ENCODE data around the gene RERE.

The RERE gene

DNA sequence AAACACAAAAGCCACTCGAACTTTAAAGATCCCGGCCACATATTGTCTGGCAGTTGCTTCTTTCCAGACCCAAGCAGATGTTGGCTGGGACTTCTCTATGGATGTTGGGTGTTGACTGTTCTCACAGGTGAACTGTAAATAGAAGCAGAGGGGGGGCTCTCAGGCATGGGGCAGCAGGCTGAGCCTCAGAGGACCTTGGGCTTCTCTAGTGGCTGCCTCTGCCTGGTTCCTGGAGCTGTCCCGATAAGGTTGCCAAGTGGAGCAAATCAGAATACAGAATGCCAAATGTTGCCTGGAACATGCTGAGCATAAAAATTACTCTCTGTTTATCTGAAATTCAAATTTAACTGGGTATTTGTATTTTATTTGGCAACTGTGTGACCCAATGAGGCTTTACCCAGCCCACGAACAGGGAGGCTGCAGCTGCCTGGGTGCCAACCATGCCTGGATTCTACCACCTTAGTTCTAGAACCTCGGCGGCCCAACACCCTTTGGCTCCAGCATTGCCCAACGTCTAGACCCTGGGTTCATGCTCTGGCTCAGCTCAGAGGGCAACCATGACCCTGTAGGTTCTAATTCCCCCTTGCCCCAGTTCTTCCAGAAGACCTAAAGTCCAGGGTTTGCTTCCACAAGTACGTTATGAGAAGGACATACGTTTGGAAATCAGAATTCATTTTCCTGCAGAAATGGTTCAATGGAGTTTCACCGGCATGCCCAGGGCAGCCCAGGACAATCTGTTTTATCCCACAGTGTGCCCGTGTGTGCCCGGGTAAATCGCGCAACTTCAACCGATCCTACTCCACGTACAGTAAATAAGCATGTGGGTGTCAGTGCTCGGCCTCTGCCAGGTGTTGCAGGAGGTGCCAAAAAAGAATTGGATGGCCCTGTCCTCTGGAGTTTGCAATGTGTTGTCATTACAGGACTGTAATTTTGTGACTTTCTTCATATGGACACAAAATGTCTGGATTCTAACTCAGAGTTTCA, 504.9 kb downstream of the RERE start:
- H3K9me3 ChIP-seq (ENCODE audit: control insufficient read depth, low read length): no peaks in the 10 kb centered on the region
- H3K27ac ChIP-seq (ENCODE audit: insufficient read depth, low read length, poor library complexity, severe bottlenecking): no peak overlapping the region
- DNase-seq: no peak
- no peak overlapping the region for H3K4me3 ChIP-seq (ENCODE audit: insufficient read depth, low read depth, low read length, poor library complexity, severe bottlenecking)
- peaks cover 8% of the 10 kb centered on the region for H3K27me3 ChIP-seq (replicated peaks; ENCODE audit: control insufficient read depth, insufficient read depth, low read length, poor library complexity, severe bottlenecking)
- H3K36me3 ChIP-seq (ENCODE audit: control insufficient read depth, insufficient read depth, low read length): no peaks in the 10 kb centered on the region
- H3K4me1 ChIP-seq (ENCODE audit: control insufficient read depth, insufficient read depth, low read length, poor library complexity, severe bottlenecking): peaks cover 3% of the 10 kb centered on the region

DNA sequence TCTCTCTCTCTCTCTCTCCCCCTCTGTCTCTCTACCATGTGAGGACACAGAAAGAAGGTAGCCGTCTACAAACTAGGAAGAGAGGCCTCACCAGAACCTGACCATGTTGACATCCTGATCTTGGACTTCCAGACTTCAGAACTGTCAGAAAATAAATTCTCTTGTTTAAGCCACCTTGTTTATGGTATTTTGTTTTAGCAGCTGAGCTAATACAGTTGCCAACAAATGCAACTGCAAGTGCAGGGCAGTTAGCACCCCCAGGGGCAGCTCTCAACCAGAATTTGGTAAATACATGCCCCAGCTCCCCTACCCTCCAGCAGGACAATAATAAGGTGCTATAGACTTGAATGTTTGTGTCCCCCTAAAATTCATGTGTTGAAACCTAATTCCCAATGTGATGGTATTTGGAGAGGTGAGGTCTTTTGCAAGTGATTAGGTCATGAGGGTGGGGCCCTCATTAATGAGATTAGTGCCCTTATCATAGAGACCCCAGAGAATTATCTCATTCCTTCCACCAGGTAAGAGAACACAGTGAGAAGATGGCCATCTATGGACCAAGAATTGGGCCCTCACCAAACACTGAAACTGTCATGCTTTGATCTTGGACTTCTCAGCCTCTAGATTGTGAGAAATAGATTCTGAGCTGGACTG, 506.2 kb downstream of the RERE start:
- H3K4me3 ChIP-seq (ENCODE audit: insufficient read depth, low read depth, low read length, poor library complexity, severe bottlenecking): no peak overlapping the region
- DNase-seq: no peak
- H3K9me3 ChIP-seq (ENCODE audit: control insufficient read depth, low read length): no peaks in the 10 kb centered on the region
- H3K4me1 ChIP-seq (ENCODE audit: control insufficient read depth, insufficient read depth, low read length, poor library complexity, severe bottlenecking): no peaks in the 10 kb centered on the region
- H3K36me3 ChIP-seq (ENCODE audit: control insufficient read depth, insufficient read depth, low read length): no peaks in the 10 kb centered on the region
- H3K27me3 ChIP-seq (replicated peaks; ENCODE audit: control insufficient read depth, insufficient read depth, low read length, poor library complexity, severe bottlenecking): peaks cover 8% of the 10 kb centered on the region
- H3K27ac ChIP-seq (ENCODE audit: insufficient read depth, low read length, poor library complexity, severe bottlenecking): no peak overlapping the region

DNA sequence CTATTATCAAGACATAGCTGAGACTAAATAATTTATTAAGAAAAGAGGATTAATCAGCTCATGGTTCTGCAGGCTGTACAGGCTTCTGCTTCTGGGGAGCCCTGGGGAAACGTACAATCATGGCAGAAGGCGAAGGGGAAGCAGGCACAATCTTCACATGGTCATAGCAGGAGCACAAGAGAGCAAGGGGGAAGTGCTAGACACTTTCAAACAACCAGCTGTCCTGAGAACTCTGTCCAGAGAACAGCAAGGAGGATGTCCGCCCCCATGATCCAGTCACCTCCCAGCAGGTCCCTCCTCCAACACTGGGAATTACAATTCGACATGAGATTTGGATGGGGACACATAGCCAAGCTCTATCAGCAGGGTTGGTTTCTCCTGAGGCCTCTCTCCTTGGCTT, 509.8 kb downstream of the RERE start:
- DNase-seq: no peak
- H3K27ac ChIP-seq (ENCODE audit: insufficient read depth, low read length, poor library complexity, severe bottlenecking): no peak overlapping the region
- no peaks in the 10 kb centered on the region for H3K27me3 ChIP-seq (replicated peaks; ENCODE audit: control insufficient read depth, insufficient read depth, low read length, poor library complexity, severe bottlenecking)
- H3K36me3 ChIP-seq (ENCODE audit: control insufficient read depth, insufficient read depth, low read length): no peaks in the 10 kb centered on the region
- no peaks in the 10 kb centered on the region for H3K9me3 ChIP-seq (ENCODE audit: control insufficient read depth, low read length)
- no peak overlapping the region for H3K4me3 ChIP-seq (ENCODE audit: insufficient read depth, low read depth, low read length, poor library complexity, severe bottlenecking)
- H3K4me1 ChIP-seq (ENCODE audit: control insufficient read depth, insufficient read depth, low read length, poor library complexity, severe bottlenecking): no peaks in the 10 kb centered on the region

DNA sequence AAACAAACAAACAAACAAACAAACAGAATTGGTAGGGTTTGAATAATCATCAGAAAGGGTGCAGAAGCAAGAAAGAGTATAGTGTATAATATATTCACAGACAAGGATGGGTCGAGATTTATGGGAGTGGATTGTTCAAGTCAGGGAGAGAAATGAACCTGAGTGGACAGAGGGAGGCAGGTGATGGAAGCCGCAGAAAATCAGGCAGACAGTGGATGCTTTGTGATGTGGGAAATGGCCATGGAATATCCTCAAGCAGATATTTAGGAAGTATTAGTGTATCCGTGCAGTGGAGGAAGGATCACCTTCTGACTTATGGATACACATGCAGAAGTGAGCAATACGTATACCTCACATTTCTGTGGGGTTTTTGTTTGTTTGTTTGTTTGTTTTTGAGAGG, 513.6 kb downstream of the RERE start:
- H3K27ac ChIP-seq (ENCODE audit: insufficient read depth, low read length, poor library complexity, severe bottlenecking): no peak overlapping the region
- no peaks in the 10 kb centered on the region for H3K9me3 ChIP-seq (ENCODE audit: control insufficient read depth, low read length)
- H3K27me3 ChIP-seq (replicated peaks; ENCODE audit: control insufficient read depth, insufficient read depth, low read length, poor library complexity, severe bottlenecking): no peaks in the 10 kb centered on the region
- H3K4me1 ChIP-seq (ENCODE audit: control insufficient read depth, insufficient read depth, low read length, poor library complexity, severe bottlenecking): no peaks in the 10 kb centered on the region
- H3K4me3 ChIP-seq (ENCODE audit: insufficient read depth, low read depth, low read length, poor library complexity, severe bottlenecking): no peak overlapping the region
- H3K36me3 ChIP-seq (ENCODE audit: control insufficient read depth, insufficient read depth, low read length): no peaks in the 10 kb centered on the region
- no peak for DNase-seq

DNA sequence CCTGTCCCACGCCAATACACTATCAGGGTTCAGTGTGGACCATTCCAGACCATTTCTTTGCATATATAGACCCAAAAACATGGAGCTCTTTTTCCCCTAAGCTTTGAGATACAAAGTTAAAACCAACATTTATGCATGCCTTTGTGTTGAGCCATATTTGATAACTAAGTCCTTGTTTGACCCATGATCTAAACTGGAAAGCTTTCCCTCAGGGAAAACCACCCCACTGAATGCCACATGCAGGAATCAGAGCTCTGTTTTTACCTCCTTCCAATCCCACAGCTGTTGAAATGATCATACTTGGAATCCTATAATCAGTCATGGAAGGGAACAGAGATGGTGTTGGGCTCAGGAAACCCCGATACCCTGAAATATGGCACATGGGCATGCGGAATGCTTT, 514.3 kb downstream of the RERE start:
- Histone ChIP-seq H3K4me3 (ENCODE audit: insufficient read depth, low read depth, low read length, poor library complexity, severe bottlenecking) (no peak overlapping the region), H3K9me3 (ENCODE audit: control insufficient read depth, low read length) (no peaks in the 10 kb centered on the region), H3K27me3 (replicated peaks; ENCODE audit: control insufficient read depth, insufficient read depth, low read length, poor library complexity, severe bottlenecking) (no peaks in the 10 kb centered on the region), H3K4me1 (ENCODE audit: control insufficient read depth, insufficient read depth, low read length, poor library complexity, severe bottlenecking) (no peaks in the 10 kb centered on the region), H3K27ac (ENCODE audit: insufficient read depth, low read length, poor library complexity, severe bottlenecking) (no peak overlapping the region), H3K36me3 (ENCODE audit: control insufficient read depth, insufficient read depth, low read length) (no peaks in the 10 kb centered on the region)
- no peak for DNase-seq

Data from effector memory CD4-positive, alpha-beta T cell (primary cell).